ENCODE measurements around the gene PROCA1. TPM values are rescaled to one million over a fixed set of nuclear protein-coding genes. Genes with fewer than 3 reads are reported as not detected.

Gene PROCA1
- total RNA-seq, 1 experiment from 2014 or later: 14.2 TPM

DNA sequence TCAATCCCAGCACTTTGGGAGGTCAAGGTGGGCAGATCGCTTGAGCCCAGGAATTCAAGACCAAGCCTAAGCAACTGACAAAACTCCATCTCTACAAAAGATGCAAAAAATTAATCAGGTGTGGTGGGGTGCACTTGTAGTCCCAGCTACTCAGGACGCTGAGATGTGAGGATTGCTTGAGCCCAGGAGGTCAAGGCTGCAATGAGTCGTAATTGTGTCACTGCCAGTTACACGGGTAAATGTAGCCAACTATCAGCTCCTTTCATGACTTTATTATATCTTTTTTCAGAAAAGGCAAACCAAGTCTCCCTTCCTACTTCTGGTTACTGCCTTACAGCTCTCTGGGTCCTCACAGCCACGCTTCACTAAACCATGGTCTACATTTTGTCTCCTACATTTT lies 53.9 kb downstream of the PROCA1 start:
- H3K4me1 ChIP-seq (replicated peaks; ENCODE audit: insufficient read depth): peaks cover 9% of the 10 kb centered on the region; the same call in 1 of the 2 replicates
- ChIA-PET POLR2A (ENCODE audit: unreplicated experiment) (interaction anchor here (0.6 kb wide), 1 partner anchor 53 kb away, joined by 3 read pairs; no protein-coding TSS in a partner anchor), CTCF (no interaction called here)
- TF ChIP-seq EZH2 (IDR thresholded peaks at IDR 0.05; ENCODE audit: low read depth): no peak
- TF ChIP-seq, protein P1, sequence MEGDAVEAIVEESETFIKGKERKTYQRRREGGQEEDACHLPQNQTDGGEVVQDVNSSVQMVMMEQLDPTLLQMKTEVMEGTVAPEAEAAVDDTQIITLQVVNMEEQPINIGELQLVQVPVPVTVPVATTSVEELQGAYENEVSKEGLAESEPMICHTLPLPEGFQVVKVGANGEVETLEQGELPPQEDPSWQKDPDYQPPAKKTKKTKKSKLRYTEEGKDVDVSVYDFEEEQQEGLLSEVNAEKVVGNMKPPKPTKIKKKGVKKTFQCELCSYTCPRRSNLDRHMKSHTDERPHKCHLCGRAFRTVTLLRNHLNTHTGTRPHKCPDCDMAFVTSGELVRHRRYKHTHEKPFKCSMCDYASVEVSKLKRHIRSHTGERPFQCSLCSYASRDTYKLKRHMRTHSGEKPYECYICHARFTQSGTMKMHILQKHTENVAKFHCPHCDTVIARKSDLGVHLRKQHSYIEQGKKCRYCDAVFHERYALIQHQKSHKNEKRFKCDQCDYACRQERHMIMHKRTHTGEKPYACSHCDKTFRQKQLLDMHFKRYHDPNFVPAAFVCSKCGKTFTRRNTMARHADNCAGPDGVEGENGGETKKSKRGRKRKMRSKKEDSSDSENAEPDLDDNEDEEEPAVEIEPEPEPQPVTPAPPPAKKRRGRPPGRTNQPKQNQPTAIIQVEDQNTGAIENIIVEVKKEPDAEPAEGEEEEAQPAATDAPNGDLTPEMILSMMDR (conservative IDR thresholded peaks at IDR 0.05): no peak
- DNase-seq: no peak
- BruUV-seq (replicated peaks): no TSS peak
- H3K4me2 ChIP-seq: no peak overlapping the region
- H3K4me3 ChIP-seq: no peak overlapping the region
- H3K9me2 ChIP-seq (ENCODE audit: insufficient read depth): no peaks in the 10 kb centered on the region
- H3K27ac ChIP-seq: no peak overlapping the region
- H2AFZ ChIP-seq: no peak overlapping the region
- H3K9me3 ChIP-seq (ENCODE audit: insufficient read depth, low read depth): no peaks in the 10 kb centered on the region
- H3K79me2 ChIP-seq (ENCODE audit: low read depth): peaks cover 39% of the 10 kb centered on the region
- intact Hi-C loops (cut with micrococcal nuclease; ENCODE audit: unreplicated experiment): no loop called here
- peaks cover 5% of the 10 kb centered on the region; the same call in 1 of the 2 replicates for H3F3A ChIP-seq (ENCODE audit: insufficient read depth, low read depth)
- H4K20me1 ChIP-seq (ENCODE audit: insufficient read depth): peaks cover 7% of the 10 kb centered on the region; the same call in 1 of the 2 replicates
- no peaks in the 10 kb centered on the region for H3K27me3 ChIP-seq (ENCODE audit: insufficient read depth, low read depth)
- H3K36me3 ChIP-seq (ENCODE audit: low read depth): peaks cover 4% of the 10 kb centered on the region; the same call in 1 of the 2 replicates

DNA sequence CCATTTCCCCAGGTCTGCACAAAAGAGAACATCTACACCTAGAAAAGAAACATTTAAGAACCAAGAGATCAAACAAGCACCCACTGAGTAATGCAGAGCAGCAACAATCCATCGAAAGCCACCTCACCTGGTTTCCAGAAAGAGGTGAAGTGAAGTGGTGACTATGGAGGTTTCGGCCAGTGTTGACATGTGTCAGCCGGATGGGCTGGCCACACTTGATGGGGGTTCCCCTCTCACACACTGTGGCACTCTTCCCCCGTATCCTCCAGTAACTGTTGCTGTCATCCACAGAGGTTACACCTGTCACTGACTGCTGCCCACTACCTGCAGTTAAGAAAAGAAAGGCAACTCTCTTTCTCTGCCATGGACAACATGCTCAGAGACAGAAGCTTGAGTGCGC lies 56.5 kb downstream of the PROCA1 start:
- H3K4me1 ChIP-seq (replicated peaks; ENCODE audit: insufficient read depth): no peaks in the 10 kb centered on the region
- no peak overlapping the region for H3K27ac ChIP-seq
- peaks cover 5% of the 10 kb centered on the region; the same call in 1 of the 2 replicates for H3F3A ChIP-seq (ENCODE audit: insufficient read depth, low read depth)
- no TSS peak for BruUV-seq (replicated peaks)
- H2AFZ ChIP-seq: no peak overlapping the region
- no peak overlapping the region for H3K4me3 ChIP-seq
- DNase-seq: no peak
- peaks cover 3% of the 10 kb centered on the region; the same call in 1 of the 2 replicates for H4K20me1 ChIP-seq (ENCODE audit: insufficient read depth)
- peaks cover 15% of the 10 kb centered on the region for H3K79me2 ChIP-seq (ENCODE audit: low read depth)
- intact Hi-C loops (cut with micrococcal nuclease; ENCODE audit: unreplicated experiment): no loop called here
- H3K9me3 ChIP-seq (ENCODE audit: insufficient read depth, low read depth): no peaks in the 10 kb centered on the region
- POLR2A ChIA-PET (ENCODE audit: unreplicated experiment): no interaction called here
- TF ChIP-seq, protein P1 (conservative IDR thresholded peaks at IDR 0.05): no peak
- TF ChIP-seq EZH2 (IDR thresholded peaks at IDR 0.05; ENCODE audit: low read depth): no peak
- no peaks in the 10 kb centered on the region for H3K27me3 ChIP-seq (ENCODE audit: insufficient read depth, low read depth)
- no peaks in the 10 kb centered on the region for H3K9me2 ChIP-seq (ENCODE audit: insufficient read depth)
- H3K36me3 ChIP-seq (ENCODE audit: low read depth): peaks cover 4% of the 10 kb centered on the region; the same call in 1 of the 2 replicates
- CTCF ChIA-PET: interaction anchor here (0.7 kb wide), 1 partner anchor 248 kb away, joined by 4 read pairs; no protein-coding TSS in a partner anchor
- no peak overlapping the region for H3K4me2 ChIP-seq

Other genes starting within 250 kb of the PROCA1 start
- gene SLC13A2, start 238.2 kb downstream of the PROCA1 start, total RNA-seq (2021): not detected in 2 replicates
- not detected in 2 replicates for gene FOXN1, start 205.5 kb downstream of the PROCA1 start, total RNA-seq (2021)
- 39.7 and 48.8 TPM in 2 replicates for gene UNC119, start 159.3 kb downstream of the PROCA1 start, total RNA-seq (2021)
- 57.6 and 64.2 TPM in 2 replicates for gene PIGS, start 140.4 kb downstream of the PROCA1 start, total RNA-seq (2021)
- 17.4 and 21.6 TPM in 2 replicates for gene ALDOC, start 135.0 kb downstream of the PROCA1 start, total RNA-seq (2021)
- 101 and 109 TPM in 2 replicates for gene SPAG5, start 112.9 kb downstream of the PROCA1 start, total RNA-seq (2021)
- 21.7 and 25.8 TPM in 2 replicates for gene RSKR, start 97.7 kb downstream of the PROCA1 start, total RNA-seq (2021)
- 161 and 204 TPM in 2 replicates for gene BLTP2, start 66.7 kb downstream of the PROCA1 start, total RNA-seq (2021)
- gene SDF2, start 50.0 kb downstream of the PROCA1 start, total RNA-seq (2021): 38.9 and 43.7 TPM in 2 replicates
- gene SUPT6H, start 49.7 kb downstream of the PROCA1 start, total RNA-seq (2021): 46.7 and 63.3 TPM in 2 replicates
- 161 and 174 TPM in 2 replicates for gene RAB34, start 6.0 kb upstream of the PROCA1 start, total RNA-seq (2021)
- gene RPL23A, start 8.1 kb upstream of the PROCA1 start, total RNA-seq (2021): 1,474 and 1,510 TPM in 2 replicates
- 14.7 and 19.4 TPM in 2 replicates for gene TLCD1, start 14.3 kb upstream of the PROCA1 start, total RNA-seq (2021)
- gene NEK8, start 16.9 kb upstream of the PROCA1 start, total RNA-seq (2021): 11.5 and 12.1 TPM in 2 replicates
- gene TRAF4, start 32.1 kb upstream of the PROCA1 start, total RNA-seq (2021): 159 and 169 TPM in 2 replicates
- 14.2 and 26.4 TPM in 2 replicates for gene FAM222B, start 130.9 kb upstream of the PROCA1 start, total RNA-seq (2021)
- 47.1 and 56.6 TPM in 2 replicates for gene ERAL1, start 143.1 kb upstream of the PROCA1 start, total RNA-seq (2021)
- 118 and 128 TPM in 2 replicates for gene FLOT2, start 185.8 kb upstream of the PROCA1 start, total RNA-seq (2021)
- gene DHRS13, start 191.2 kb upstream of the PROCA1 start, total RNA-seq (2021): 15.8 and 17.5 TPM in 2 replicates
- 36.0 and 48.4 TPM in 2 replicates for gene PHF12, start 239.6 kb upstream of the PROCA1 start, total RNA-seq (2021)